GM12873 (cell line): ENCODE results near the gene C6orf89.

ENCODE experiments used
- TF ChIP-seq, protein P1 (sequence below): IDR thresholded peaks from 2 replicates; pipeline ENCODE4 v1.5.1; 2012; ENCODE audit warnings: low read depth, mild to moderate bottlenecking, moderate library complexity, low read length, control low read depth; ENCODE audit not compliant: insufficient read depth; ENCODE audit errors: missing control alignments

Gene C6orf89

GRCh38 chr6:36875250-36875633 lies 10.5 kb upstream of the C6orf89 start:
- TF ChIP-seq, protein P1, sequence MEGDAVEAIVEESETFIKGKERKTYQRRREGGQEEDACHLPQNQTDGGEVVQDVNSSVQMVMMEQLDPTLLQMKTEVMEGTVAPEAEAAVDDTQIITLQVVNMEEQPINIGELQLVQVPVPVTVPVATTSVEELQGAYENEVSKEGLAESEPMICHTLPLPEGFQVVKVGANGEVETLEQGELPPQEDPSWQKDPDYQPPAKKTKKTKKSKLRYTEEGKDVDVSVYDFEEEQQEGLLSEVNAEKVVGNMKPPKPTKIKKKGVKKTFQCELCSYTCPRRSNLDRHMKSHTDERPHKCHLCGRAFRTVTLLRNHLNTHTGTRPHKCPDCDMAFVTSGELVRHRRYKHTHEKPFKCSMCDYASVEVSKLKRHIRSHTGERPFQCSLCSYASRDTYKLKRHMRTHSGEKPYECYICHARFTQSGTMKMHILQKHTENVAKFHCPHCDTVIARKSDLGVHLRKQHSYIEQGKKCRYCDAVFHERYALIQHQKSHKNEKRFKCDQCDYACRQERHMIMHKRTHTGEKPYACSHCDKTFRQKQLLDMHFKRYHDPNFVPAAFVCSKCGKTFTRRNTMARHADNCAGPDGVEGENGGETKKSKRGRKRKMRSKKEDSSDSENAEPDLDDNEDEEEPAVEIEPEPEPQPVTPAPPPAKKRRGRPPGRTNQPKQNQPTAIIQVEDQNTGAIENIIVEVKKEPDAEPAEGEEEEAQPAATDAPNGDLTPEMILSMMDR, result no peak

DNA sequence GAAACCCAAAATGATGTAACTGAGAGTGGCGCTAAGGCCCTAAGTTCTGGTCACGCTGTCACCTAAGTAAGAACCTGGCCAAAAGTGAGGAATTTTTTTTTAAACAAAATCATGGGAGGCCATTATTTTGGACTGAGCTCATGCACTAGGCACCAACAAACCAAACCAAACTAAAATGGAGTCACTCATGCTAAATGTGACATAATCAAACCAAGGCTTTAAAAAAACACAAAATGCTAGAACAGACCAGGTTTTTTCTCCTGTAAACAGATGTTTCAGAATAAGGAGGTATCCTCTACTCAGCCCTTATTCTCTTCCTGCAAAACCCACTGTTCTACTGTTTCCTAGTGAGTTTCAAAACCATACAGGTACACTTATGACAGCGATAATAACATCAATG lies 1.1 kb upstream of the C6orf89 start:
- TF ChIP-seq, protein P1, result no peak

DNA sequence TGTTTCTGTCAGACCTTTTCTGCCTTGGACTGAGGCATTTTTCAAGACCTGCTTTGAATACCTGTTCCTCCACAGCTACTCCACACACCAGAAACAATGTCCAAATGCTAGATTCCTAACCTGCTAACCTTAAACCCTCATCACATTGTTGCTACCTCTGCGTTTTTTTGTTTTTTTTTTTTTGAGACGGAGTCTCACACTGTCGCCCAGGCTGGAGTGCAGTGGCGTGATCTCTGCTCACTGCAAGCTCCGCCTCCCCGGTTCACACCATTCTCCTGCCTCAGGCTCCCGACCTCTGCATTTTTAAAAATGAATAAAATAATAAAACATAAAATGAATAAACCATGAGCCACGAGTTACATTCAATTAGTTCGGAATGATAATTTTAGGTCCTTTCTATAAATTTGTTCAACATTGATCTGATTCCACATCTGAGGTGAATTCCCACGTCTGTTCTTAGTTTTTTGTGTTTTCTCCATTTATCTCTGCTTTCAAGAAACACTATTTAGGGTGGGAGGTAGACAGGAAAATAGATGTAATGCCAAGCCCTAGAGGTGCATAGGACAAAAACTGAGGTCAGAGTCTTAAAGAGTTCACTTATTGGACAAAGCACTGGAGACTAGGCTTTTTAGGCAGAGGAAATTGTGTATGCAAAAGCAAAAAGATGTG lies 1.3 kb downstream of the C6orf89 start:
- TF ChIP-seq, protein P1, result no peak

DNA sequence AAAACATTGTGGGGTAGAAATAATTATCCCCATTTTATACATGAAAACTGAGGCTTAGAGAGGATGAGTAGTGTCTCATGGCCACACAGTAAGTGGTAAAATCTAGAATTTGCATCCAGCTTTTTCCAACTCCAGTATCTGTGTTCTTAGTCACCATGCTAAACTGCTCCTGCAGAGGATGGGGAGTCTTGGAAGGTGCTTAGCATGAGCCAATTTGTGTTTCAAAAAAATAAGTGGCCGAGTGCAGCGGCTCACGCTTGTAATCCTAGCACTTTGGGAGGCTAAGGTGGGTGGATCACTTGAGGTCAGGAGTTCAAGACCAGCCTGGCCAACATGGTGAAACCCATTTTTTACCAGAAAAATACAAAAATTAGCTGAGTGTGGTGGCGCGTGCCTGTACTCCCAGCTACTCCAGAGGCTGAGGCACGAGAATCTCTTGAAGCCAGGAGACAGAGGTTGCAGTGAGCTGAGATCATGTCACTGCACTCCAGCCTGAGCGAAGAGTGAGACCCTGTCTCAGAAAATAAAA lies 2.4 kb downstream of the C6orf89 start:
- TF ChIP-seq, protein P1, result no peak

DNA sequence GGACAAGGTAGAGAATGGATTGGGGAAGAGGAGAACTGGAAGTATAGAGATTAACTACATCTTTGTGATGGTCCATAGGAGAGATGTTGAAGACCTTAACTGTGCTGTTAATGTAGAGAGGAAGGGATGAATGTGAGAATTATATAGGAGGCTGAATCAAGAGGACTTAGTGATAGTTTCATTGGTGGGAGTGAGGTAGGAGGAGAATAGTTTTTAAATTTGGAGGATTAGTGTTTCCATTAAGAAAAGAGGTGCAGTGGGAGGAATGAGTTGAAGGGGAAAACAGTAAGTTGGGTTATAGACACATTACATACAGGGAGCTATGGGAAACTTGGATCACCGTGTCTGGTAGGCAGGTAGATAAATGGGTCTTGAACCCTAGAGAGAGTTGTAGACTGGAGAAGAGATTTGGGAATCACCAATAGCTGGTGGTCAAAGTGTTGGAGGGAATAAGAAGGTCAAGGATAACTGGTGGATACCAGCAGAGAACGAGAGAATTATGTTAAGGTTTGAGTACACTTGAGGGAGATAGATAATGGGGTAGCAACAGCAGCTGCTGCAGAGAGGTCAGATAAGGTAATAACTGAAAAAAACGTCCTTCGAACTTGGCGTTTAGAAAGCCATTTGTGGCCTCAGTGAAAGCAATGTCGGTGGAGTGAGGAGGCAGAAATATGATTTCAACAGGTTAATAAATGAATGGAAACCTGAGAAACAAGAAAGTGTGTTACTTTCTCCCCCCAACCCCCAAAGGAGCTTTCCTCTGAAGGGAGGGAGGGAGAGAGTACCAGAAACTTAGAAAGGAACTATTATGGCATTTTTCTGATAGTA lies 3.1 kb downstream of the C6orf89 start:
- TF ChIP-seq, protein P1, result no peak

DNA sequence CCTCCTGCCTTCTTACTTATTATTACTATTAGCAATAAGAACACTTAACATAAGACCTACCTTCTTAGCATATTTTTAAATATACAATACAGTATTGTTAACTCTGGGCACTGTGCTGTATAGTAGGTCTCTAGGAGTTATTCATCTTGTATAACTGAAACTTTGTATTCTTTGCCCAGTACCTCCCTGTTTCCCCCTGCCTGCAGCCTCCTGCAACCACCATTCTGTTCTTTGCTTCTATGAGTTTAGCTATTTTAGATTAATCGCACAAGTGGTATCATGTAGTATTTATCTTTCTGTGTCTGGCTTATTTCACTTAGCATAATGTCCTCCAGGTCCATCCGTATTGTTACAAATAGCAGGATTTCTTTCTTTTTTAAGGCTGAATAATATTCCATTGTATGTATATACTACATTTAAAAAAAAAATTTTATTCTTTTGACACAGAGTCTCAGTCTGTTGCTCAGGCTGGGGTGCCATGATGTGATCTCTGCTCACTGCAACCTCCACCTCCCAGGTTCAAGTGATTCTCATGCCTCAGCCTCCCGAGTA lies 4.4 kb downstream of the C6orf89 start:
- TF ChIP-seq, protein P1, result no peak

DNA sequence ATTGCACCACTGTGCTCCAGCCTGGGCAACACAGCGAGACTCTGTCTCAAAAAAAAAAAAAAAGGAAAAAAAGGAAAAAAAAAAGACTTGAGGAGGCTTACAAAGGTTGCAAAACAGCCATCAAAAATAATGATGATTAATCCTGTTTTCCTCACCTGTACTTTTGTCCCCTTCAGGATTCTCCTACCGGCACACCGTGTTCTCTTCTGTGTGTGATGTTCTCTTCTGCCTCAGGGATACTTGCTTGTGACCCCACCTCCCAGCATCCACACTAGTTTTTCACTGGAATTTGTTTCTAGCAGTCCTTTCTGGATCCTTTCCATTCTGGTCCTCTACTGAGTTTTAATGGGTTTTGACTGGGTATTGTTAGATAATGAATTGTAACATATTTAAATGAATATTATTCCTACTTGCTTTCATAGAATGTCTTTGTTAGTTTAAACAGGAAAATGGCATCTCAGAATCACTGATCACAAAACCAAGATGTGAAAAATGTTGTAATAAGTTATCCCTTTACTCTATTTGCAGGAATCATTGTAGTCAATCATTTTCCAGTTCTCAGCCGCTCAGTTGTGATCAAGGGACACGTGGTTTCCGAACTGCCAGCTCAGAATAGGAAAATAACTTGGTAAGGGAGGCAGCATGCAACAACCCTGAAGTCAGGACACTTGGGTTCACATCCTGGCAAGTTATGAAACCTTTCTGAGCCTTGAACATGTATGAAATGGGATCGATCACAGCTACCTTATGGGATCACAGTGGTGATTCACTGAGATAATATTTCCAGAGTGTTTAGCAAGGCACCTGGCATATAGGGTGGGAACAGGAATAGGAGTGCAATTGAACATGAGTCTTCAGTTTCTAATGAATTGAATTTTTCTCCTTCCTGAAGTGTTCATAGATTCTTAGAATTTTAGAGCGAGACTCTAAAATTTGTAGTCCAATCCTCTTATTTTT lies 8.5 kb downstream of the C6orf89 start:
- TF ChIP-seq, protein P1, result no peak
